Measurements from ENCODE around the gene CDK18.

Gene CDK18

GRCh38 chr1:205525495-205526285, 21.2 kb downstream of the CDK18 start:
- no peak for DNase-seq

- DNase-seq = no peak
Measured at GRCh38 chr1:205526431-205526830, 22.0 kb downstream of the CDK18 start.

- no peak for DNase-seq
Measured at GRCh38 chr1:205527931-205528330, 23.5 kb downstream of the CDK18 start.

GRCh38 chr1:205528446-205528886, 24.0 kb downstream of the CDK18 start:
- DNase-seq = no peak

GRCh38 chr1:205528887-205529825, 24.7 kb downstream of the CDK18 start:
- DNase-seq = peak; percentile 87 to 89

- no peak for DNase-seq
Measured at GRCh38 chr1:205530116-205530515, 25.6 kb downstream of the CDK18 start.

- DNase-seq = no peak
Measured at GRCh38 chr1:205531191-205532025, 26.9 kb downstream of the CDK18 start.

- no peak for DNase-seq
Measured at GRCh38 chr1:205532026-205532898, 27.8 kb downstream of the CDK18 start.

GRCh38 chr1:205532996-205533735, 28.7 kb downstream of the CDK18 start:
- no peak for DNase-seq

- DNase-seq = no peak
Measured at GRCh38 chr1:205533748-205534443, 29.4 kb downstream of the CDK18 start.

- DNase-seq = no peak
Measured at GRCh38 chr1:205534444-205534985, 30.0 kb downstream of the CDK18 start.

GRCh38 chr1:205535096-205535495, 30.6 kb downstream of the CDK18 start:
- DNase-seq = no peak

GRCh38 chr1:205535866-205536758, 31.6 kb downstream of the CDK18 start:
- no peak for DNase-seq

GRCh38 chr1:205536759-205537361, 32.4 kb downstream of the CDK18 start:
- DNase-seq = no peak

- no peak for DNase-seq
Measured at GRCh38 chr1:205537386-205538018, 33.0 kb downstream of the CDK18 start.

GRCh38 chr1:205538235-205538840, 33.9 kb downstream of the CDK18 start:
- no peak for DNase-seq

GRCh38 chr1:205541161-205541886, 36.9 kb downstream of the CDK18 start:
- DNase-seq = no peak
